ENCODE measurements around the gene YY1AP1. TPM values are rescaled to one million over a fixed set of nuclear protein-coding genes. Genes with fewer than 3 reads are reported as not detected.

Gene YY1AP1
- total and polyA plus RNA-seq, 10 of the 15 experiments (the other 5 are each of a cell fraction or from before 2014, with no cell fraction given) = 13.2 to 118 (median 40.5) TPM

- TF ChIP-seq ELK1 (IDR thresholded peaks at IDR 0.05; ENCODE audit: low read depth, low read length) (peak; percentile 46; the same call in 1 of the 2 replicates), YY1 (IDR thresholded peaks at IDR 0.05; ENCODE audit: low read depth, low read length) (0 out of 2 replicates have a peak, but pooled peaks have one; percentile 97), ZBED1 (IDR thresholded peaks at IDR 0.05; ENCODE audit: borderline replicate concordance) (peak; percentile 67; the same call in 1 of the 2 replicates), ATF2 (IDR thresholded peaks at IDR 0.05; ENCODE audit: low read length) (no peak), POLR2AphosphoS2 (IDR thresholded peaks at IDR 0.05; ENCODE audit: low read depth, low read length) (no peak)
Observed at GRCh38 chr1:155688324-155689080, at the start of gene YY1AP1 (continued).

DNA sequence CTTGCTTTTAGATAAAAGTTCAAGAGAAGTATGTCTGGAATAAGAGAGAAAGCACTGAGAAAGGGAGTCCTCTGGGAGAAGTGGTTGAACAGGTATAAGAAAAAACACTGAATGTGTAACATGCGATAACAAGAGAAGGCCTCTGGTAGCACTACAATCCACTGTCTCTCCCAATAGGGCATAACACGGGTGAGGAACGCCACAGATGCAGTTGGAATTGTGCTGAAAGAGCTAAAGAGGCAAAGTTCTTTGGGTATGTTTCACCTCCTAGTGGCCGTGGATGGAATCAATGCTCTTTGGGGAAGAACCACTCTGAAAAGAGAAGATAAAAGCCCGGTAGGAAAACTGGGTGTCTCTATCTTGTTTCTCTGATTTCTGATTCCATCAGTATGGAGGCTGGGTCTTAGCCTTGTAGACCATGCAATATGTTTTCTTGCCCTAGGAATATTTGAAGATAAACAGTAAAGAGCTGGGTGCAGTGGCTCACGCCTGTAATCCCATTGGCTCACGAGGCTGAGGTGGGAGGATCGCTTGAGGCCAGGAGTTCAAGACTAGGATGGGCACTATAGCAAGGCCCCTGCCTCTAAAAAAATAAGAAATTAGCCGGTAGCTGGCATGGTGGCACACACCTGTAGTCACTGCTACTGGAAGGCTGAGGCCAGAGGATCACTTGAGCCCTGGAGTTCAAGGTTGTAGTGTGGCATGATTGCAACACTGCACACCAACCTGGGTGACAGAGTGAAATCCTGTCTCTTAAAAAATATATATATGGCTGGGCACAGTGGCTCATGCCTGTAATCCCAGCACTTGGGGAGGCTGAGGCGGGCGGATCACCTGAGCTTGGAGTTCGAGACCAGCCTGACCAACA, 40.7 kb upstream of the YY1AP1 start:
- Histone ChIP-seq H3K9ac (ENCODE audit: control insufficient read depth, insufficient read depth, low read length) (no peak overlapping the region), H3K27ac (ENCODE audit: control insufficient read depth, insufficient read depth) (no peak overlapping the region), H3K27me3 (replicated peaks in 1 of 2; ENCODE audit: control insufficient read depth in 2 of 2, insufficient read depth in 2 of 2, low read length in 1 of 2) (no peaks in the 10 kb centered on the region), H4K20me1 (ENCODE audit: control insufficient read depth, insufficient read depth) (no peaks in the 10 kb centered on the region), H2AFZ (ENCODE audit: control insufficient read depth, low read depth, low read length) (no peak overlapping the region), H3K4me1 (ENCODE audit: control insufficient read depth, insufficient read depth, low read length) (no peaks in the 10 kb centered on the region), H3K79me2 (ENCODE audit: control insufficient read depth, insufficient read depth, low read length) (no peaks in the 10 kb centered on the region), H3K4me2 (ENCODE audit: control insufficient read depth, insufficient read depth) (no peak overlapping the region), H3K9me3 (replicated peaks; ENCODE audit: control insufficient read depth, insufficient read depth, low read length) (no peaks in the 10 kb centered on the region), H3K4me3 (no peak overlapping the region), H3K36me3 (ENCODE audit: control insufficient read depth in 2 of 2, insufficient read depth in 2 of 2, low read length in 1 of 2) (peaks cover 8 to 14% of the 10 kb centered on the region in 2 experiments)
- TF ChIP-seq RAD21 (IDR thresholded peaks at IDR 0.05; ENCODE audit: insufficient read depth, low read depth, low read length) (peak; percentile 67), CTCF (IDR thresholded peaks at IDR 0.05 in 2 of 3, conservative IDR thresholded peaks at IDR 0.05 in 1 of 3; ENCODE audit: control insufficient read depth in 2 of 3, extremely low read depth in 1 of 3, insufficient read depth in 1 of 3, low read depth in 3 of 3, low read length in 3 of 3) (peak; percentile 51 to 68 (median 60)), HDAC6 (IDR thresholded peaks at IDR 0.05; ENCODE audit: unreplicated experiment) (no peak), SMC3 (IDR thresholded peaks at IDR 0.05; ENCODE audit: borderline replicate concordance, low read length) (peak; percentile 38; the same call in 1 of the 2 replicates)
- WGBS (ENCODE audit: insufficient coverage, insufficient replicate concordance, low lambda C conversion rate, missing lambda C conversion rate) = 78% methylated on average over 12 of the region's 12 CpGs
- FAIRE-seq = peak; percentile 72
- peak; percentile 73 for ATAC-seq
- no peak for DNase-seq (ENCODE audit: low read depth, low spot score)
- no TSS peak for BruUV-seq (replicated peaks)
- SMC1A ChIA-PET (ENCODE audit: uncharacterized antibody, unreplicated experiment) = interaction anchor here (0.8 to 1.5 kb wide), 5 partner anchors 9 to 92 kb away, joined by 3 to 6 read pairs (median 3); no protein-coding TSS in a partner anchor
- CTCF ChIA-PET = interaction anchor here (0.8 to 1.8 kb wide), 12 partner anchors 15 to 478 kb away, joined by 3 to 7 read pairs (median 3); no protein-coding TSS in a partner anchor
- intact Hi-C loops (cut with micrococcal nuclease; ENCODE audit: unreplicated experiment) = no loop called here
- POLR2A ChIA-PET = interaction anchor here (1.2 kb wide), 1 partner anchor 12 kb away, joined by 3 read pairs; no protein-coding TSS in a partner anchor
- RAD21 ChIA-PET (ENCODE audit: unreplicated experiment) = interaction anchor here (0.7 to 2.1 kb wide), 2 partner anchors 44 to 479 kb away, joined by 3 to 7 read pairs; no protein-coding TSS in a partner anchor
- in situ Hi-C loops (cut with MboI) = no loop called here
